Measurements from ENCODE around the gene GPRIN1. TPM values are rescaled to one million over a fixed set of nuclear protein-coding genes. Genes with fewer than 3 reads are reported as not detected.
"Not testable (repeated sequence)": the region's sequence is repeated elsewhere in the genome, so short reads cannot be mapped to it uniquely, and the experiment has no call there.

Gene GPRIN1
- total RNA-seq, 1 donor from 2014 or later = 0.67 TPM

- no peak overlapping the region for H2AFZ ChIP-seq (replicated peaks)
- H3K4me2 ChIP-seq = no peak overlapping the region
- H3K27me3 Mint-ChIP-seq (ENCODE audit: insufficient read depth, low read depth) = peaks cover 17% of the 10 kb centered on the region
- no peak overlapping the region for H3K27ac ChIP-seq
- TF ChIP-seq EZH2phosphoT487 (IDR thresholded peaks at IDR 0.05) (no peak), EZH2 (IDR thresholded peaks at IDR 0.05) (no peak), CTCF (IDR thresholded peaks at IDR 0.05) (no peak)
- no peaks in the 10 kb centered on the region for H3K9me3 Mint-ChIP-seq
- H3K4me1 Mint-ChIP-seq = peaks cover 19% of the 10 kb centered on the region
- no peak overlapping the region for H3K4me3 Mint-ChIP-seq
- H3K4me1 ChIP-seq = peaks cover 5% of the 10 kb centered on the region
- H3K9ac ChIP-seq = no peak overlapping the region
- H4K20me1 ChIP-seq (ENCODE audit: low read depth) = no peaks in the 10 kb centered on the region
- no peaks in the 10 kb centered on the region for H3K36me3 ChIP-seq
- H3K27ac Mint-ChIP-seq = no peak overlapping the region
- no peak overlapping the region for H3K4me3 ChIP-seq
- H3K9me3 ChIP-seq (ENCODE audit: low read depth) = no peaks in the 10 kb centered on the region
- H3K36me3 Mint-ChIP-seq = no peaks in the 10 kb centered on the region
- DNase-seq (ENCODE audit: low spot score) = no peak
- no peaks in the 10 kb centered on the region for H3K27me3 ChIP-seq
- no peaks in the 10 kb centered on the region for H3F3A ChIP-seq (ENCODE audit: low read depth)
- no peaks in the 10 kb centered on the region for H3K79me2 ChIP-seq (ENCODE audit: low read depth)
Measured at GRCh38 chr5:176557846-176558245, 52.1 kb downstream of the GPRIN1 start.

GRCh38 chr5:176553260-176554085 lies 56.5 kb downstream of the GPRIN1 start:
- Mint-ChIP-seq H3K27ac (no peak overlapping the region), H3K4me1 (peaks cover 27% of the 10 kb centered on the region), H3K9me3 (no peaks in the 10 kb centered on the region), H3K36me3 (no peaks in the 10 kb centered on the region), H3K27me3 (ENCODE audit: insufficient read depth, low read depth) (peaks cover 14% of the 10 kb centered on the region), H3K4me3 (peak overlapping the region; percentile 20)
- Histone ChIP-seq H3K27ac (no peak overlapping the region), H3F3A (ENCODE audit: low read depth) (no peaks in the 10 kb centered on the region), H3K9me3 (ENCODE audit: low read depth) (no peaks in the 10 kb centered on the region), H2AFZ (replicated peaks) (no peak overlapping the region), H3K79me2 (ENCODE audit: low read depth) (no peaks in the 10 kb centered on the region), H3K27me3 (no peaks in the 10 kb centered on the region), H3K9ac (no peak overlapping the region), H4K20me1 (ENCODE audit: low read depth) (no peaks in the 10 kb centered on the region), H3K4me3 (no peak overlapping the region), H3K4me1 (peaks cover 5% of the 10 kb centered on the region), H3K36me3 (no peaks in the 10 kb centered on the region), H3K4me2 (no peak overlapping the region)
- TF ChIP-seq EZH2phosphoT487 (IDR thresholded peaks at IDR 0.05) = no peak
- no peak for TF ChIP-seq CTCF (IDR thresholded peaks at IDR 0.05)
- TF ChIP-seq EZH2 (IDR thresholded peaks at IDR 0.05) = no peak
- no peak for DNase-seq (ENCODE audit: low spot score)

GRCh38 chr5:176552332-176552869 lies 57.6 kb downstream of the GPRIN1 start:
- TF ChIP-seq CTCF (IDR thresholded peaks at IDR 0.05) (no peak), EZH2phosphoT487 (IDR thresholded peaks at IDR 0.05) (no peak), EZH2 (IDR thresholded peaks at IDR 0.05) (no peak)
- H3K4me1 Mint-ChIP-seq = peaks cover 27% of the 10 kb centered on the region
- peak overlapping the region; percentile 24 for H3K4me3 Mint-ChIP-seq
- no peak for DNase-seq (ENCODE audit: low spot score)
- Histone ChIP-seq H3K36me3 (no peaks in the 10 kb centered on the region), H3K4me1 (peaks cover 5% of the 10 kb centered on the region), H3K9ac (no peak overlapping the region), H3K79me2 (ENCODE audit: low read depth) (no peaks in the 10 kb centered on the region), H3K27ac (no peak overlapping the region), H3K4me2 (no peak overlapping the region), H2AFZ (replicated peaks) (no peak overlapping the region), H3F3A (ENCODE audit: low read depth) (no peaks in the 10 kb centered on the region), H3K27me3 (no peaks in the 10 kb centered on the region), H4K20me1 (ENCODE audit: low read depth) (no peaks in the 10 kb centered on the region), H3K4me3 (no peak overlapping the region), H3K9me3 (ENCODE audit: low read depth) (no peaks in the 10 kb centered on the region)
- no peaks in the 10 kb centered on the region for H3K9me3 Mint-ChIP-seq
- no peaks in the 10 kb centered on the region for H3K36me3 Mint-ChIP-seq
- H3K27ac Mint-ChIP-seq = no peak overlapping the region
- peaks cover 15% of the 10 kb centered on the region for H3K27me3 Mint-ChIP-seq (ENCODE audit: insufficient read depth, low read depth)

- not testable (repeated sequence) for H2AFZ ChIP-seq (replicated peaks); H3K4me3 ChIP-seq; H3F3A ChIP-seq (ENCODE audit: low read depth); H3K36me3 ChIP-seq; H3K9me3 Mint-ChIP-seq; H3K27me3 Mint-ChIP-seq (ENCODE audit: insufficient read depth, low read depth); H3K36me3 Mint-ChIP-seq; H3K9me3 ChIP-seq (ENCODE audit: low read depth); H3K9ac ChIP-seq; H3K4me2 ChIP-seq; H3K27ac ChIP-seq; H3K27ac Mint-ChIP-seq; DNase-seq (ENCODE audit: low spot score); H3K27me3 ChIP-seq; H3K4me1 ChIP-seq; H3K4me3 Mint-ChIP-seq; H3K79me2 ChIP-seq (ENCODE audit: low read depth); H4K20me1 ChIP-seq (ENCODE audit: low read depth)
- H3K4me1 Mint-ChIP-seq = peaks cover 27% of the 10 kb centered on the region
Measured at GRCh38 chr5:176550937-176551336, 59.0 kb downstream of the GPRIN1 start.
